PFSK-1 (cell line): ENCODE measurements around the gene ABCC8.

ENCODE experiments used
- FOXP2 ChIP-seq: optimal IDR thresholded peaks from 2 replicates; pipeline ENCODE3; 2011; ENCODE audit warnings: borderline replicate concordance, control low read depth, inconsistent platforms; ENCODE audit not compliant: insufficient read depth; ENCODE audit errors: extremely low read length, extremely low read depth
- POLR2AphosphoS5 ChIP-seq: IDR thresholded peaks from 2 replicates; pipeline ENCODE4 v1.6.1; 2012; ENCODE audit warnings: low read depth, mild to moderate bottlenecking, control low read depth, low read length, moderate library complexity
- SIN3A ChIP-seq: IDR thresholded peaks from 2 replicates; pipeline ENCODE4 v1.6.1; 2012; ENCODE audit warnings: mild to moderate bottlenecking, low read length, moderate library complexity, borderline replicate concordance; ENCODE audit not compliant: insufficient read depth
- TAF1 ChIP-seq: IDR thresholded peaks from 2 replicates; pipeline ENCODE4 v1.6.1; 2012; ENCODE audit warnings: low read length, control low read depth, borderline replicate concordance; ENCODE audit not compliant: insufficient read depth
- TF ChIP-seq, protein P1 (sequence below), 2 experiments: IDR thresholded peaks; 2 replicates each; pipeline versions ENCODE4 v1.6.1 to v1.8.0; 2011 to 2012; ENCODE audit warnings: low read depth in 2 of 2, low read length in 2 of 2, control low read depth in 1 of 2, inconsistent platforms in 1 of 2, mild to moderate bottlenecking in 1 of 2, moderate library complexity in 1 of 2; ENCODE audit not compliant: insufficient read depth in 1 of 2

Gene ABCC8

DNA sequence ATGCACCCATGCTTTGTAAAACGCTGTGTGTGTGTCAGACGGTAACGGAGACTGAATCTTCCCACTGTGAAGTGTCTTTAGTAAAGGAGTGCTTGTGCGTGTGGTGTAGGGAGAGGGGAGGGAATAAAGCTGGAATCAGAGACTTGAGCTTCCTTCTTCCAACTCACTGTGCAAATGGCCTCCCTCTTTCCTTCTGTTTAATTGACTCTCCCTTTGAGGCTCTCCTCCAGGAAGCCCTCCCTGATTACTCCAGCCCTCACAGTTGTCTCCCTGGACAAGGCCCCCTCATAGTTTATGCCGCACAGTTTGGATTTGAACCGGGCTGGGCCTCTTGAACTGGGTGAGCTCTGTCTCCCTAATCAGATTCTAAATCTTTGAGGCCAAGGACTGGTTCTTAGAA is 65.2 kb downstream of the ABCC8 start:
- no peak for TF ChIP-seq SIN3A
- no peak for TF ChIP-seq TAF1
- TF ChIP-seq, protein P1, sequence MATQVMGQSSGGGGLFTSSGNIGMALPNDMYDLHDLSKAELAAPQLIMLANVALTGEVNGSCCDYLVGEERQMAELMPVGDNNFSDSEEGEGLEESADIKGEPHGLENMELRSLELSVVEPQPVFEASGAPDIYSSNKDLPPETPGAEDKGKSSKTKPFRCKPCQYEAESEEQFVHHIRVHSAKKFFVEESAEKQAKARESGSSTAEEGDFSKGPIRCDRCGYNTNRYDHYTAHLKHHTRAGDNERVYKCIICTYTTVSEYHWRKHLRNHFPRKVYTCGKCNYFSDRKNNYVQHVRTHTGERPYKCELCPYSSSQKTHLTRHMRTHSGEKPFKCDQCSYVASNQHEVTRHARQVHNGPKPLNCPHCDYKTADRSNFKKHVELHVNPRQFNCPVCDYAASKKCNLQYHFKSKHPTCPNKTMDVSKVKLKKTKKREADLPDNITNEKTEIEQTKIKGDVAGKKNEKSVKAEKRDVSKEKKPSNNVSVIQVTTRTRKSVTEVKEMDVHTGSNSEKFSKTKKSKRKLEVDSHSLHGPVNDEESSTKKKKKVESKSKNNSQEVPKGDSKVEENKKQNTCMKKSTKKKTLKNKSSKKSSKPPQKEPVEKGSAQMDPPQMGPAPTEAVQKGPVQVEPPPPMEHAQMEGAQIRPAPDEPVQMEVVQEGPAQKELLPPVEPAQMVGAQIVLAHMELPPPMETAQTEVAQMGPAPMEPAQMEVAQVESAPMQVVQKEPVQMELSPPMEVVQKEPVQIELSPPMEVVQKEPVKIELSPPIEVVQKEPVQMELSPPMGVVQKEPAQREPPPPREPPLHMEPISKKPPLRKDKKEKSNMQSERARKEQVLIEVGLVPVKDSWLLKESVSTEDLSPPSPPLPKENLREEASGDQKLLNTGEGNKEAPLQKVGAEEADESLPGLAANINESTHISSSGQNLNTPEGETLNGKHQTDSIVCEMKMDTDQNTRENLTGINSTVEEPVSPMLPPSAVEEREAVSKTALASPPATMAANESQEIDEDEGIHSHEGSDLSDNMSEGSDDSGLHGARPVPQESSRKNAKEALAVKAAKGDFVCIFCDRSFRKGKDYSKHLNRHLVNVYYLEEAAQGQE (IDR thresholded peaks at IDR 0.05; ENCODE audit: insufficient read depth in 1 of 2, low read depth in 2 of 2, low read length in 2 of 2), result no peak
- TF ChIP-seq FOXP2, result no peak
- no peak for TF ChIP-seq POLR2AphosphoS5

DNA sequence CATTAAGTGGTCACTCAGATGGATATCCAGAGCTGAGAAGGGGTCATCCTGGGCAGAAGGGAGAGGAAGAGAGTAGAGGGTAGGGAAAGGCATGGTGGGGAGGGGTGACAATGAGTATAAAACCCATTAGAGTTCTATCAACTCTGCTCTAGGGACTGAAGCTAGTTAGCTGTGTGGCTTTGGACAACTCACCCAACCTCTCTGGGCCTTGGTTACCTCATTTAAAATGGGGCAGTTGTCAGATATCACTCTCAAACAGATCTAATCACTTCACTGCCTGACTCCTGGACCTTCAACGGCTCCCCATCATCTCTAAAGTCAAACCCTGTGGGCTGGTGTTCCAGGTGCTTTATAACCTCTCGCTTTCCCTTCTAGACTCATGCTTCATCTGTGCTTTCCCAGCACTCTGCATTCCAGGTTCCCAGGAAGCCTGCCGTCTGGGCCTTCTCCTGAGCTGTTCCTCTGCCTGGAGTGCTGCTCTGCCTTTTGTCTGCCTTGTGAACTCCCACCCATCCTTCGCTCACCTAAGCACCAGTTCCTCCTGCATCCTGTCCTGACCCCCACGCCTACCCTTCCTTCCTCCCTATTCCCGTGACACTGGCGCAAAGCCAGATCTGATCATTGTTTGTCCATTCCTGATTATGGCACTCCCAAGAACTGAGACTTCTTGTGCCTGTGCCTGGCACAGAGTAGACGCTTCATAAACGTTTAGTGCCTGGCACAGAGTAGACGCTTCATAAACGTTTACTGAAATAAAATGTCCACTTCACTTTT is 65.9 kb downstream of the ABCC8 start:
- TF ChIP-seq FOXP2 (no peak), SIN3A (no peak), POLR2AphosphoS5 (no peak)

DNA sequence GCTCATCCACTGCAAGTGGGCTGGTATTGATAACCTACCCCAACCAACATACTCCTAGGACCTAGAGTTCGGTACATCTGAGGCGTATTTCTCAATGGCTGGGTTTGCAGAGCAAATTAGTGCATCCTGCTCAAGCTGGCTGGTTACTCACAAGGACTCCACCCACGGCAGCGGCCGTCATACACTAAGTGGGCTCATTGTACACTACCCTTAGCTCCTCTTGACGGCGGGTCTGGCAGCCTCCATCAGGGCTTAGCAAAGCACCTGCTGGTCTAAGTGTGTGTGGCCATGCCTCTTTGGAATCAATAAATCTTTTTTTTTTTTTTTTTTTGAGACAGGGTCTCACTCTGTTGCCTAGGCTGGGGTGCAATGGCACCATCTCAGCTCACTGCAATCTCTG is 68.0 kb downstream of the ABCC8 start:
- TF ChIP-seq TAF1, result no peak

DNA sequence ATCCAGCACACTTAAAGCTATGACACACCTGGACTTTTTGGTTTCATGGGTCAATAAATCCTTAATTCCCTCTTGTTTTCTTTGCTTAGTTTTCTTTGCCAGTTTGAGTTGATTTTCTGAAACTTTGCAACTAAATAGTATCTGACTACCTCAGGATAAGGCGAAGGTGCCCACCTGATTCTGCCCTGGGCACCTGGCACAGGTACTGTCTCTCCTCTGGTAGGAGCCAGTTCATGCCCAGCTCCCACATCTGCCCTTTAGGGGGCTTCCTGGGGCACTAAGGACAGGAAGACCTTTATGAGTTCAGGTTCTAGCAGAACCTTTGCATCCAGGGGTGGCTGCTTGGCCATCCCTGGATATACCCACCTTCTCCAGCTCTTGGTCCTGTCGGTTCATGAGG is 68.6 kb downstream of the ABCC8 start:
- TF ChIP-seq, protein P1 (IDR thresholded peaks at IDR 0.05; ENCODE audit: insufficient read depth in 1 of 2, low read depth in 2 of 2, low read length in 2 of 2), result no peak
- TF ChIP-seq TAF1, result no peak
- TF ChIP-seq POLR2AphosphoS5, result no peak
- no peak for TF ChIP-seq FOXP2
- no peak for TF ChIP-seq SIN3A

DNA sequence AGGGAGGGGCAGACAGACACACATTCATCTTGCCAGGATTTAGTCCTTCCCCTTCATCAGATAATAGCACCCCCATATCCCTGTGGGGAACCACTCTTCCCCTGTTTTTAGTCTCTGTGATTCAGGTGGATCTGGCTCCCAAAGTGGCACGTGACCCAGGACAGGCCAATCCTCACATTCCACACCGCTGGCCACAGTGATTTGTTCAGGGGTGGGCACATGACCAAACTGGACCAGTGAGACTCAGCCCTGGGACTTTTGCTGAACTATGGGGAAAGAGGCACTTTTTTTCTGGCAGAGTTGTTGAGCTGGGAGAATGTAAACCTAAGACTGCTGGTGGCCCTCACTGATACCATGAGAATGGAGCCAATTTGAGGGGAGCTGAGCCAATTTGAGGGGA is 69.1 kb downstream of the ABCC8 start:
- no peak for TF ChIP-seq FOXP2
- no peak for TF ChIP-seq SIN3A
- TF ChIP-seq POLR2AphosphoS5, result no peak
- TF ChIP-seq, protein P1 (IDR thresholded peaks at IDR 0.05; ENCODE audit: insufficient read depth in 1 of 2, low read depth in 2 of 2, low read length in 2 of 2), result no peak
- no peak for TF ChIP-seq TAF1

DNA sequence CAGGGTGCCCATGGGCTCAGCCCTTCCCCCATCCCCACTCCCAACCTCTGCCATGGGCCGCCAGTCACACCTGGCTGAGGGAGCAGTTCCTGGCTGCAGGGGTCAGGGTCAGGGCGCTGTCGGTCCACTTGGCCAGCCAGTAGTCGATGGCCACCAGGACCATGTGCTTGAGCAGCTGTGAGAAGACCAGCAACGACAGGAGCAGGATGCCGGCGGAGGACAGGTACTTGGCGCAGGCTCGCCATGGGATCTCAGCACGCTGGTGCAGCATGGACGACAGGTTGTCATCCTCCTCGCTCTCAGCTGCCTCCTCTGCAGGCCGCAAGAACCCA is 69.9 kb downstream of the ABCC8 start:
- TF ChIP-seq SIN3A (no peak), POLR2AphosphoS5 (no peak), FOXP2 (no peak), TAF1 (no peak)
- TF ChIP-seq, protein P1 (IDR thresholded peaks at IDR 0.05; ENCODE audit: insufficient read depth in 1 of 2, low read depth in 2 of 2, low read length in 2 of 2), result no peak
